ENCODE data around the gene AFF3. TPM values are rescaled to one million over a fixed set of nuclear protein-coding genes. Genes with fewer than 3 reads are reported as not detected.
"Not testable (repeated sequence)": the region's sequence is repeated elsewhere in the genome, so short reads cannot be mapped to it uniquely, and the experiment has no call there.

Gene AFF3
- total RNA-seq, 1 experiment from 2014 or later = not detected

GRCh38 chr2:100105678-100106054 lies 36.7 kb downstream of the AFF3 start:
- Histone ChIP-seq H4K20me1 (ENCODE audit: insufficient read depth) (no peaks in the 10 kb centered on the region), H3K4me1 (replicated peaks; ENCODE audit: insufficient read depth) (no peaks in the 10 kb centered on the region), H3K79me2 (ENCODE audit: low read depth) (no peaks in the 10 kb centered on the region), H3K9me2 (ENCODE audit: insufficient read depth) (no peaks in the 10 kb centered on the region), H3K27me3 (ENCODE audit: insufficient read depth, low read depth) (peaks cover 53% of the 10 kb centered on the region), H3K4me3 (no peak overlapping the region), H3K4me2 (no peak overlapping the region), H3K36me3 (ENCODE audit: low read depth) (no peaks in the 10 kb centered on the region), H3K9me3 (ENCODE audit: insufficient read depth, low read depth) (no peaks in the 10 kb centered on the region), H2AFZ (no peak overlapping the region), H3F3A (ENCODE audit: insufficient read depth, low read depth) (no peaks in the 10 kb centered on the region), H3K27ac (no peak overlapping the region)
- no peak for DNase-seq
- no peak for TF ChIP-seq CTCF (conservative IDR thresholded peaks at IDR 0.05)
- TF ChIP-seq EZH2 (IDR thresholded peaks at IDR 0.05; ENCODE audit: low read depth) = no peak
- intact Hi-C loops (cut with micrococcal nuclease; ENCODE audit: unreplicated experiment) = no loop called here
- no TSS peak for BruUV-seq (replicated peaks)
- ChIA-PET CTCF (no interaction called here), POLR2A (ENCODE audit: unreplicated experiment) (no interaction called here)

- no peaks in the 10 kb centered on the region for H3K9me2 ChIP-seq (ENCODE audit: insufficient read depth)
- H4K20me1 ChIP-seq (ENCODE audit: insufficient read depth) = no peaks in the 10 kb centered on the region
- POLR2A ChIA-PET (ENCODE audit: unreplicated experiment) = no interaction called here
- H3K9me3 ChIP-seq (ENCODE audit: insufficient read depth, low read depth) = no peaks in the 10 kb centered on the region
- no peak overlapping the region for H3K27ac ChIP-seq
- intact Hi-C loops (cut with micrococcal nuclease; ENCODE audit: unreplicated experiment) = no loop called here
- peaks cover 46% of the 10 kb centered on the region for H3K27me3 ChIP-seq (ENCODE audit: insufficient read depth, low read depth)
- H3K4me1 ChIP-seq (replicated peaks; ENCODE audit: insufficient read depth) = no peaks in the 10 kb centered on the region
- H3K36me3 ChIP-seq (ENCODE audit: low read depth) = no peaks in the 10 kb centered on the region
- H2AFZ ChIP-seq = no peak overlapping the region
- H3K4me2 ChIP-seq = no peak overlapping the region
- no peak for DNase-seq
- CTCF ChIA-PET = no interaction called here
- no TSS peak for BruUV-seq (replicated peaks)
- TF ChIP-seq CTCF (conservative IDR thresholded peaks at IDR 0.05) (no peak), EZH2 (IDR thresholded peaks at IDR 0.05; ENCODE audit: low read depth) (no peak)
- no peaks in the 10 kb centered on the region for H3K79me2 ChIP-seq (ENCODE audit: low read depth)
- no peak overlapping the region for H3K4me3 ChIP-seq
- no peaks in the 10 kb centered on the region for H3F3A ChIP-seq (ENCODE audit: insufficient read depth, low read depth)
These were observed 37.4 kb downstream of the AFF3 start for GRCh38 chr2:100104718-100105677.

- H3K27ac ChIP-seq; H3K4me2 ChIP-seq; H3K4me3 ChIP-seq; DNase-seq; H3K36me3 ChIP-seq (ENCODE audit: low read depth); H3K9me3 ChIP-seq (ENCODE audit: insufficient read depth, low read depth); CTCF ChIA-PET; H3F3A ChIP-seq (ENCODE audit: insufficient read depth, low read depth); BruUV-seq (replicated peaks); H3K4me1 ChIP-seq (replicated peaks; ENCODE audit: insufficient read depth); H3K9me2 ChIP-seq (ENCODE audit: insufficient read depth); POLR2A ChIA-PET (ENCODE audit: unreplicated experiment); H2AFZ ChIP-seq; H4K20me1 ChIP-seq (ENCODE audit: insufficient read depth); H3K79me2 ChIP-seq (ENCODE audit: low read depth); intact Hi-C loops (cut with micrococcal nuclease; ENCODE audit: unreplicated experiment): not testable (repeated sequence)
- H3K27me3 ChIP-seq (ENCODE audit: insufficient read depth, low read depth) = peaks cover 39% of the 10 kb centered on the region
These were observed 38.1 kb downstream of the AFF3 start for GRCh38 chr2:100104265-100104664.

GRCh38 chr2:100103527-100104252 lies 38.7 kb downstream of the AFF3 start:
- CTCF ChIA-PET; H3K4me1 ChIP-seq (replicated peaks; ENCODE audit: insufficient read depth); H3K27ac ChIP-seq; intact Hi-C loops (cut with micrococcal nuclease; ENCODE audit: unreplicated experiment); H2AFZ ChIP-seq; H3K79me2 ChIP-seq (ENCODE audit: low read depth); H4K20me1 ChIP-seq (ENCODE audit: insufficient read depth); H3K9me2 ChIP-seq (ENCODE audit: insufficient read depth); H3F3A ChIP-seq (ENCODE audit: insufficient read depth, low read depth); BruUV-seq (replicated peaks); H3K4me3 ChIP-seq; H3K4me2 ChIP-seq; POLR2A ChIA-PET (ENCODE audit: unreplicated experiment); H3K36me3 ChIP-seq (ENCODE audit: low read depth); H3K9me3 ChIP-seq (ENCODE audit: insufficient read depth, low read depth); DNase-seq: not testable (repeated sequence)
- H3K27me3 ChIP-seq (ENCODE audit: insufficient read depth, low read depth) = peaks cover 39% of the 10 kb centered on the region

- H3K4me3 ChIP-seq; H3K27ac ChIP-seq; H3K79me2 ChIP-seq (ENCODE audit: low read depth); POLR2A ChIA-PET (ENCODE audit: unreplicated experiment); H3K4me2 ChIP-seq; H3K9me3 ChIP-seq (ENCODE audit: insufficient read depth, low read depth); H2AFZ ChIP-seq; intact Hi-C loops (cut with micrococcal nuclease; ENCODE audit: unreplicated experiment); H3F3A ChIP-seq (ENCODE audit: insufficient read depth, low read depth); BruUV-seq (replicated peaks); H3K9me2 ChIP-seq (ENCODE audit: insufficient read depth); H3K4me1 ChIP-seq (replicated peaks; ENCODE audit: insufficient read depth); CTCF ChIA-PET; H3K36me3 ChIP-seq (ENCODE audit: low read depth); DNase-seq; H4K20me1 ChIP-seq (ENCODE audit: insufficient read depth): not testable (repeated sequence)
- H3K27me3 ChIP-seq (ENCODE audit: insufficient read depth, low read depth) = peaks cover 30% of the 10 kb centered on the region; the same call in 1 of the 2 replicates
These were observed 39.8 kb downstream of the AFF3 start for GRCh38 chr2:100102466-100103180.

Data from PC-9 (cell line).